GM04504 (cell line): Measurements from ENCODE around the gene ADAMTS1.
"Not testable (repeated sequence)": the region's sequence is repeated elsewhere in the genome, so short reads cannot be mapped to it uniquely, and the experiment has no call there.

ENCODE experiments used
- DNase-seq: peaks from one replicate; pipeline ENCODE4 v3.0.0-alpha.2; 2012; ENCODE audit warnings: low read depth

Gene ADAMTS1

GRCh38 chr21:26845066-26845758 is at the start of gene ADAMTS1:
Gene ADAMTS1 (minus strand): TSS chr21:26845409. CDS start chr21:26844954, 455 bp downstream.
- peak; percentile 86 for DNase-seq

- no peak for DNase-seq
Measured at GRCh38 chr21:26892151-26892550, 46.9 kb upstream of the ADAMTS1 start.

DNA sequence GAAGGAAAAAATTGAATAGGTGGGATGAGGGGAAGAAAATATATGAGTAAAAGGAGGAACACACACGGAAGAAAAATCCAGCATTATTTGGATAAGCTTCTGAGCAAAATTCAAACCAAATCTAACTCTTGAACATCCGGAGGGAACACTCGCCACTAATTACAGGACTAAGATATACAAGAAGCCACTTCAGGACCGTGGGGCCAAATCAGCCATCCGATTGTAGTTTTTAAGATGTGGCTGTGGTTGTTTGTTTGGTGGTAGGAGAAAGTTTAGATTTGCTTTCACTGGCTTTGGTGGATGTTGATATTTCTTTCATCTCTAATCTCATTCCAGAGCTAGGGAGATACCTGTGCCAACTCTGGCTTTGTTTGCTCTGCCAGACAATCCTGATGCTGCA is 43.7 kb upstream of the ADAMTS1 start:
- no peak for DNase-seq

- DNase-seq: no peak
Measured at GRCh38 chr21:26888256-26888655, 43.0 kb upstream of the ADAMTS1 start.

GRCh38 chr21:26887251-26887650 is 42.0 kb upstream of the ADAMTS1 start:
- DNase-seq: no peak

DNA sequence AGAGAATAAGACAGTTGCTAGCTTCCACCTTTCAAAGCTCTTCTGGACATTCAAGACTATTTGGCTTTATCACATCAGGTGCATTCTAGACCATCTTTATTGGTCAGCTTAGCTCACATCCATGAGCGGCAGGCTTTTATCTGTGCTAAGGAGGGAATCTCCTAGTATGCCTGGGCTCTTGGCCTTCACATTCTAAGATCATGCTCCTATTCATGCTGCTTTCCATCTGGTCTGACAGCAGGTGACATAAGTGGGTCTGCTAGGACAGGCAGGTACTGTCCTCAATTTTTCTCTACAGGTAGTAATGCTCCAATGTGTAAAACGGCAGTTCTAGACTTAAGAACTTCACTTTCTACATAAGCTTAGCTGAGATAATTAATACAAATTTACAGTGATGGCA is 39.2 kb upstream of the ADAMTS1 start:
- DNase-seq: no peak

DNA sequence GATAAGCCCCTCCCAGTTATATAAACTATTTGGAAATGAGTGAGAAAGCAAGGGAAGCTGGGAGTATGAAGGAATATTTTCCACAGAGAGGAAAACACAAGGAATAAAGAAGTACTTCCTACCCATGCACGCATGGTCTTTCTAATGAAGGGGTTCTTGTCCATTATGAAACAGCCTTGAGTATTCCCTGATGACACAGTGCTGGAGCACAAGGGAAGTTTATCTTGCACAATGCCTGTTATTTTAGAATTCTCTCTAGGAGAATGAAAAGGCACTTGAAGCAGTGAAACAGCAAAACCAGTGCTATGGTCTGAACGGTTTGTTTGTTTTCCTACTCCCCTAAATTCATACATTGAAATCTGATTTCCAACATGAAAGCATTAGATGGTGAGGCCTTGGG is 38.6 kb upstream of the ADAMTS1 start:
- no peak for DNase-seq

DNA sequence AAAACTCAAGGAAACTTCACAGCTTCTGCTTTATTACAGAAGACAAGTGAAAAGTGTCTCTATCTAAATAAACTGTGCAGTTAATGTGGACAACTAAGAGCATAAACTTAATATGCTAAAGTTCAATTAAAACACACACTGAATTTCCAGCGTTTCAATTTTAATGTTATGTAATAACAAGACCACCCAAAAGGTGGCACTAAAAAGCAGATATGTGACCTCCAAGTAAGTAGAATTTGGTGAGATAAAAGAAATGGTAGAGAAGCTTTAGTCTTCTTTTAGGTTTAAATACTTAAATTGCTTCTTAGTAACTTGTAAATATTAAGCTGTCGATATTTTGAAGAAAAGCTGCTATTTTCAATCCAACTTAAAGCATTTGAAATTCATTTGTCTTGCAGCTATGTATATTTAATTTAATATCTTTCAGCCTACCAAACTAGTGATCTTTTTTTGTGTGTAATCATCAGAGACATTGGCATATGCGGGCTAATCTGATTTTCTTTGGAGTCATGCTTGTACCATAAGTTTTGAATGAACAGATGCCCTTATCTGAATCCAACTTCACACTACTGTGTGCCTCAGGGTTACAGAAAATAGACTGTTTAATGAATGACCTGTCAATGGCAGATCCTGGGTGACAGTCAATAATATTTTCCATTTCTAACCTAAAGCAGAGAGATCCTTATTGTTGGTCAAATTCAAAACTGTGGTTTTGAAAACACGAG is 36.5 kb upstream of the ADAMTS1 start:
- no peak for DNase-seq

GRCh38 chr21:26877018-26877417 is 31.8 kb upstream of the ADAMTS1 start:
- no peak for DNase-seq

GRCh38 chr21:26874347-26874746 is 29.1 kb upstream of the ADAMTS1 start:
- DNase-seq: no peak

- DNase-seq: no peak
Measured at GRCh38 chr21:26865857-26866256, 20.6 kb upstream of the ADAMTS1 start.

- not testable (repeated sequence) for DNase-seq
Measured at GRCh38 chr21:26856871-26857350, 11.7 kb upstream of the ADAMTS1 start.

DNA sequence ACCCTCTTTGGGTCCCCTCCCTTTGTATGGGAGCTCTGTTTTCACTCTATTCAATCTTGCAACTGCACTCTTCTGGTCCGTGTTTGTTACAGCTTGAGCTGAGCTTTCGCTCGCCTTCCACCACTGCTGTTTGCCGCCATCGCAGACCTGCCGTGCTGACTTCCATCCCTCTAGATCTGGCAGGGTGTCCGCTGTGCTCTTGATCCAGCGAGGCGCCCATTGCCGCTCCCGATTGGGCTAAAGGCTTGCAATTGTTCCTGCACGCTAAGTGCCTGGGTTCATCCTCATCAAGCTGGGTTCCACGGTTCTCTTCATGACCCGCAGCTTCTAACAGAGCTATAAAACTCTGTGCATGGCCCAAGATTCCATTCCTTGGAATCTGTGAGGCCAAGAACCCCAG is 9.5 kb upstream of the ADAMTS1 start:
- DNase-seq: not testable (repeated sequence)

- no peak for DNase-seq
Measured at GRCh38 chr21:26852423-26852822, 7.2 kb upstream of the ADAMTS1 start.

DNA sequence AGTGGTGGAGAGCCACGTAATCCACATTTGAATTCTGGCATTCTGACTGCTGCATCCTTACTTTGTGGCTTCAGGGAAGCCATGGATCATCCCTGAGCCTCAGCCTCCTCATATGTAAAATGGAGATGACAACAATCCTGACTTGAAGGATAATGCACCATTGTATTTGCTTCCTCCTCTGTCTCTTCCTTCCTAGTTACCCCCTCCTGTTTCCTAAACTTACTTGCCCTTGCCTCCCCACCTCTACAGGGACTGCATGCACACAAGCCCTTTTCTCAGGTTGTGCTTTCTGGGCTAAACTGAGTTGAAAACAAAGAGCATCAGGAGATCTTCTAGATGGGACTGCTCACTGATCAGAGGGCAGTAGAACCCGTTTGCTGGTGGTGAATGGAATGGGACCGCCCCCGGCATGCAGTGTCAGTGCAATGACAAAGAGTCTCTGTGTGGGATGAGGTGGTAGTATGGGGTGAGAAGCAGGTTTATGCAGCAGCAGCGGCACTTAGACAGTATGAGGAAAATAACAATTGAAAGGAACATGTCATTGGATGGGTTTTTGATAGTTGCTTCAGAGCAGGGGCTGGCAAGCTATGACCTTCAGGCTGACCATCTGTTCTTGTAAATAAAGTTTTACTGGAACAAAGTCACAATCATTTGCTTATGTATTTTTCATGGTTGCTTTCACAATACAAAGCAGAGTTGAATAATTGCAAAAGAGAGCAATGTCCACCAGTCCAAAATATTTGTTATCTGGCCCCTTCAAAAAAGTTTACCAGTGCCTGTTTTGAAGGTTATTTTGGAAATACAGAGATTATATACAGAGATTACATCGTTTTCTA is 6.1 kb upstream of the ADAMTS1 start:
- DNase-seq: no peak

- DNase-seq: no peak
Measured at GRCh38 chr21:26850116-26850643, 5.0 kb upstream of the ADAMTS1 start.

GRCh38 chr21:26849428-26850115 is 4.4 kb upstream of the ADAMTS1 start:
- no peak for DNase-seq

GRCh38 chr21:26847921-26848320 is 2.7 kb upstream of the ADAMTS1 start:
- no peak for DNase-seq

DNA sequence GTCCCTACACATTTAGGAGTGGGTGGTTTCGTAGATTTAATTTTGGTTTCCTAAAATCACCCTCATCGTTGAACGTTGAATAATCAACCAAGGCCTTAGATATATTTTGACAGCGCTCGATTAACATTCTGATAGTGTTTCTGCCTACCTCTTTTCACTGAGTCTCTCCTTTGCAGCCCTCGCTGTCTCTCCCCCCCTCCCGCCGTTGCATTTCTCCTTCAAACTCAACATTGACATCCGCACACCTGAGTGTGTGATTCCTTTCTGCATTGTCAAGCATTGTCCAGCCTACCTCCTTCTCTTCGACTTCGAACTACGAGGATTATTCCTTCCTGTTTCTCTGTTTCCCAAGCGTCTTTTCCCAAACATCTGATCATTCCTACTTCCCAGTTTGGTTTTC is 1.8 kb upstream of the ADAMTS1 start:
- no peak for DNase-seq

DNA sequence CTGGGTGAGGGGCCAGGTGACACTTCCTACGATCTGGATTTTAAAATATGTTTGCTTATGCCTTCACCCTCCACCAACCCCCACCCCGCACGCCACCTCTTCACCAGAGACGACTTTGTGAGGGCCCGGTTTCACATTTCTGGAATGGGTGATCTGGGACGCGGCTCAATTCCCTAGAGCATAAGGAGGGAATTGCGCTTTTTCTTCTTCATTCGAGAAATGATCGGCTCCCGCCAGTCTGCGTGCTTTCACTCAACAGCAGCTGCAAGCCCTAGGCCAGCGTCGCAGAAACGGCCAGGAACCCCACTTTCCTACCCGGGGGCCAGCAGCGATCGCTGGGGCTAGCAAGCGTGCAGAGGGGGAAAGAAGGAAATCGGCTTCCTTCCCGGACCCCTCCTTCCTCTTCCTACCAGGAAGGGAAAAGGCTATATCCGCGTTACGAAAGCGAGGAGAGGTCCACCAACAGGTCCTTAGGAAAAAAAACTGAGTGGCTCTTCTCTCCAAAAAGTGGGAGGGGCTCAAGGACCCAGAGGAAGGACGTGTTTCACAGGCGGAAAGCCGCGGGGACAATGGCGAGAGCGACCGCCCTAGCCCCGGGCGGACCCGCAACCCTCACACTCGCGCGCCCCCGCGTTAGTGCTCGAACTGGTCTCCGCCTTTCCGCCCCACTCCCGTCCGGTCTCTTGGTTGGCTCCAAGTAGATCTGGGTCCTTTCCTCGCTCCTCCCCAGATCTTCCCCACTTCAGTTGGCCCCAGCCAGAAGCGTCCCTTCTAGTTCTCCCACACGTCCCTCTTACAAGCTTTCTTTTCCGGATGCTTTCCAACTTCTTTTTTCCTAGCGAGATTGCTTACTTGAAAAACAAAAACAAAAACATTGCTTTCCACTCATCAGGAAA is 1.1 kb upstream of the ADAMTS1 start:
- no peak for DNase-seq

DNA sequence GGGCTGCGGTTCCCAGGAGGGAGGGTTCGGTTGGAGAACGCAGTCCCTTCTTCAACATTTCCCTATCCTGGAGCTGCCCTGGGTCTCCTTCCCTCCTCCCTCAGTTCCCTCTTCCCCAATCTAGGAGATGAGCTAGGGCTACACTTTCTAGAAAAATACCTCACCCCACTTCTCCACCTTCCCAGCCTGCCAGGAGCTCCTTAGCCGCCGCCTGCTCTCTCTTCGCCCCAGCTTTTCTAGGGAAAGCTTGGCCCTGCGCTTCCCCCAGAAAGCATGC is 488 bp upstream of the ADAMTS1 start:
- DNase-seq: no peak
